Thyroid gland (tissue), 4 donors: ENCODE results near the gene SCARB1. TPM values are rescaled to one million over a fixed set of nuclear protein-coding genes. Genes with fewer than 3 reads are reported as not detected.

ENCODE experiments used
- DNase-seq, 2 donors: peaks; one replicate each; pipeline ENCODE4 v3.0.0-alpha.2; 2019
- H3K27ac ChIP-seq, 3 donors: fragments of 200-600 bp; sonication (generic); 1 replicate in 2 of 3; 2 replicates in 1 of 3; pipeline ENCODE4 v1.5.1; 2016 to 2019; ENCODE audit warnings: mild to moderate bottlenecking in 1 of 3, moderate library complexity in 1 of 3
- H3K27me3 ChIP-seq: fragments of 200-600 bp; sonication (generic); one replicate; pipeline ENCODE4 v1.5.1; 2019
- H3K36me3 ChIP-seq, 2 donors: fragments of 200-600 bp; sonication (generic); one replicate each; pipeline ENCODE4 v1.5.1; 2016 to 2019
- H3K4me1 ChIP-seq, 2 donors: fragments of 200-600 bp; sonication (generic); one replicate each; pipeline ENCODE4 v1.5.1; 2017 to 2019
- H3K4me3 ChIP-seq, 3 donors: fragments of 200-600 bp; sonication (generic); replicated peaks in 1 of 3; 1 replicate in 2 of 3; 2 replicates in 1 of 3; pipeline ENCODE4 v1.5.1; 2016; ENCODE audit warnings: mild to moderate bottlenecking in 1 of 3
- H3K9me3 ChIP-seq: fragments of 200-600 bp; sonication (generic); one replicate; pipeline ENCODE4 v1.5.1; 2017
- POLR2A ChIP-seq, 2 donors: fragments of 450-650 bp; IDR thresholded peaks; one replicate each; pipeline ENCODE4 v1.6.1; 2017; ENCODE audit warnings: antibody characterized with exemption in 2 of 2, mild to moderate bottlenecking in 2 of 2, moderate library complexity in 1 of 2
- WGBS, 2 donors: methylation state at CpG; one replicate each; pipeline ENCODE4 v1.1.5; 2017; 5-methylcytosine and 5-hydroxymethylcytosine counted together
- intact Hi-C: fragments of 100-400 bp; cut with DNase I; formaldehyde crosslinking; loops from one replicate; pipeline ENCODE4 v1.15.1; 2023
- total RNA-seq, 4 donors: library from RNA; depleted of rRNA; stranded (reverse); fragments of >200 nt; gene quantifications; one replicate each; pipeline ENCODE4 v1.2.3, GENCODE V29; 2016
- TF ChIP-seq, protein P1 (sequence below), 6 experiments: fragments of 200-600 bp in 3 of 6; fragments of 450-650 bp in 3 of 6; sonication (generic) in 3 of 6; IDR thresholded peaks; one replicate each; pipeline ENCODE4 v1.5.1; 2016 to 2019; ENCODE audit warnings: antibody characterized with exemption in 6 of 6, mild to moderate bottlenecking in 2 of 6, inconsistent platforms in 1 of 6, moderate library complexity in 1 of 6

SCARB1 gene
- total RNA-seq, 4 donors from 2014 or later: 10.9 to 16.0 (median 15.4) TPM

DNA sequence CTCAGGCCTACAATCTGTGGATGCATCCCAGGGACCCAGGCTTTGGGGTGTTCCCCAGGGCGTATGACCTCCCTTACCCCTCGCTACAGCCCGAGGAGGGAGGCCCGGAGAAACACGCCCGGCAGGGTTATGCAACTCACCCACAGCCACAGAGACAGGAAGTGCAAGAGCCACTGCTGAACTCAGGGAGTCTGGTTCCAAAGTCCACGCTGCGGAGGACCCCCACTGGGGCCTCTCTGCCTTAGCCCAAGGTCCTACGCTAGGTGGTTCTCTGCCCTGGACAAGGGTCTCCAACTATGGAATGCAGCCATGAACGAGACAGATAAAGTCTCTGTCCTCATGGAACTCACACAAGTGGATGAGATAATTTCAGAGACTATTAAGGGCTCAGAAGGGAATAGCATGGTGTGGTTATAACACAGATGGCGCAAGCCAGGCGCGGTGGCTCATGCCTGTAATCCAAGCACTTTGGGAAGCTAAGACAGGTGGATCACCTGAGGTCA is 11.3 kb downstream of the SCARB1 start:
- Histone ChIP-seq H3K4me1 (peaks cover 22 to 31% of the 10 kb centered on the region in 2 donors), H3K9me3 (no peaks in the 10 kb centered on the region), H3K4me3 (no peak overlapping the region), H3K36me3 (no peaks in the 10 kb centered on the region), H3K27ac (no peak overlapping the region), H3K27me3 (no peaks in the 10 kb centered on the region)
- TF ChIP-seq POLR2A (IDR thresholded peaks at IDR 0.05): no peak
- TF ChIP-seq, protein P1, sequence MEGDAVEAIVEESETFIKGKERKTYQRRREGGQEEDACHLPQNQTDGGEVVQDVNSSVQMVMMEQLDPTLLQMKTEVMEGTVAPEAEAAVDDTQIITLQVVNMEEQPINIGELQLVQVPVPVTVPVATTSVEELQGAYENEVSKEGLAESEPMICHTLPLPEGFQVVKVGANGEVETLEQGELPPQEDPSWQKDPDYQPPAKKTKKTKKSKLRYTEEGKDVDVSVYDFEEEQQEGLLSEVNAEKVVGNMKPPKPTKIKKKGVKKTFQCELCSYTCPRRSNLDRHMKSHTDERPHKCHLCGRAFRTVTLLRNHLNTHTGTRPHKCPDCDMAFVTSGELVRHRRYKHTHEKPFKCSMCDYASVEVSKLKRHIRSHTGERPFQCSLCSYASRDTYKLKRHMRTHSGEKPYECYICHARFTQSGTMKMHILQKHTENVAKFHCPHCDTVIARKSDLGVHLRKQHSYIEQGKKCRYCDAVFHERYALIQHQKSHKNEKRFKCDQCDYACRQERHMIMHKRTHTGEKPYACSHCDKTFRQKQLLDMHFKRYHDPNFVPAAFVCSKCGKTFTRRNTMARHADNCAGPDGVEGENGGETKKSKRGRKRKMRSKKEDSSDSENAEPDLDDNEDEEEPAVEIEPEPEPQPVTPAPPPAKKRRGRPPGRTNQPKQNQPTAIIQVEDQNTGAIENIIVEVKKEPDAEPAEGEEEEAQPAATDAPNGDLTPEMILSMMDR (IDR thresholded peaks at IDR 0.05): no peak
- 70 to 73% methylated on average over 12 of the region's 13 CpGs for WGBS, 2 donors
- DNase-seq: peak in 1 of 2 donors; percentile 21
- intact Hi-C loops: no loop called here

DNA sequence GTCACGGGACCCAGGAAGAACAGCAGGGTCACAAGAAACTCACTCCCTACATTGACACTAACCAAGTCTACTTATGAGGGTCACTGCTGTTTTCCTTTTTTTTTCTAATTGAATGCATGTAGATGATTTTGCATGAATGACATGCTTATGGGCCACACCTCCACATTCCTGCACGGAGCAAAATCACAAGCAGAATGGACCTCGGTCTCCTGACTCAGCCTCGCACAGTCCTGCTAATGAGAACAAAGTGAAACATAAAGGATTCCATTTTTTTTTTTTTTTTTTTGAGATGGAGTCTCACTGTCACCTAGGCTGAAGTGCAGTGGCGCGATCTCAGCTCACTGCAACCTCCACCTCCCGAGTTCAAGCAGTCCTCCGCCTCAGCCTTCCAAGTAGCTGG is 12.3 kb downstream of the SCARB1 start:
- no peak overlapping the region for H3K4me3 ChIP-seq
- TF ChIP-seq, protein P1 (IDR thresholded peaks at IDR 0.05): no peak
- TF ChIP-seq POLR2A (IDR thresholded peaks at IDR 0.05): no peak
- H3K36me3 ChIP-seq: no peaks in the 10 kb centered on the region
- H3K9me3 ChIP-seq: no peaks in the 10 kb centered on the region
- intact Hi-C loops: no loop called here
- no peak overlapping the region for H3K27ac ChIP-seq
- no peak for DNase-seq
- H3K27me3 ChIP-seq: no peaks in the 10 kb centered on the region
- H3K4me1 ChIP-seq: peaks cover 28 to 35% of the 10 kb centered on the region in 2 donors
- 91 to 94% methylated on average over 8 of the region's 8 CpGs for WGBS, 2 donors

DNA sequence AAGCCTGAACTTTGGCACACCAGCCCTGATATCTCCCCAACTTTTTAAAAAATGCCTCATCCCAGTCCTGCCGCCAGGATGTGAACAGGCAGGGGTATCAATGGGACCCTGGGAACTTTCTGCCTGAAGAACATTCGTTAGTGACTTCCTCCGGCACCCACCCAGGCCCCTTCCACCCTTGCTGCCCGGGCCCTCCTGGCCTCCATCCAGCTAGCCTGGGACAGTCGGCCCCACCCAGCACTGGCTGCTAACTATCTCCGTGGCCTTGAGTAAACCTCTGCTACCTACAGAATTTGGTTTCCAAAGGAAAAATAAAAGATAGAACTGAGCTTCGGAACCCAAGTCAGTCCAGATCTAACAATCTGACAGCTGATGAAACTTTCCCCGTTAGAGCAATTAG is 14.3 kb downstream of the SCARB1 start:
- H3K27ac ChIP-seq: no peak overlapping the region
- no peak overlapping the region for H3K4me3 ChIP-seq
- TF ChIP-seq, protein P1 (IDR thresholded peaks at IDR 0.05): no peak
- TF ChIP-seq POLR2A (IDR thresholded peaks at IDR 0.05): no peak
- no peak for DNase-seq
- no peaks in the 10 kb centered on the region for H3K9me3 ChIP-seq
- H3K27me3 ChIP-seq: no peaks in the 10 kb centered on the region
- H3K36me3 ChIP-seq: no peaks in the 10 kb centered on the region
- peaks cover 14 to 17% of the 10 kb centered on the region in 2 donors for H3K4me1 ChIP-seq
- intact Hi-C loops: no loop called here
- 67 to 71% methylated on average over 7 to 8 of the region's 8 CpGs for WGBS, 2 donors

DNA sequence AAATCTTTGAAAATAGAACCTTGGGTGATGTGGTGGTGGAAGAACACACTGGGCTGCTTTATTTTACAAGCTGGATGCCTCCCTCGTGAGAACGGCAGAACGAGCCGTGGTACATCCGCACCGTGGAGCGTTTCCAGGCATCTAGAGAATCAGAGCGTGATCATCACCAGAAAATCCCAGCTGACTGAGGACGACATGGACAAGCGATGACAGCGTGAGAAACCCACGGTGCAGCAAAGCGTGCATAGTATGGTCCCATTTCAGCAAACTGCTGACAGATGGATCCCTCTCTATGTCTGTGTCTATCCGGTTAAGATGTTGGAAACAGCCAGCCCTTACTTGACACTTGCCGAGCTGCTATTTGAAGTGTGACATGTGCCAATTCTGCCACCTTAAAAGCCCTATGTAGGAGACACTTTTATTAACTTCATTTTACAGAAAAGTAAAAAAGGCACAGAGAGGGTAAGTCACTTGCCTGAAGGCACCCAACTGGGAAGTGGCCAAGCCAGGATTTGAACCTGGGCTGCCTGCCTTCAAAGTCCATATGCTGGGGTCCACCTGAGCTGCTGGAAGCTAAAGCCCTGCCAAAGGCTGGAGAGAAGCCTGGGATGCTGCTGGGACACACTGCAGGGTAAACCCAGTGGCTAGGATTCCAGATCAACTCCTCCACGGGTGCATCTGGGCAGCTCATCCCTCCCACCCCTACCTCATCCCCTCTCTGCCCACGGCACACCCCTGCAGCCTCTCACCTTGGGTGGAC is 14.9 kb downstream of the SCARB1 start:
- TF ChIP-seq, protein P1 (IDR thresholded peaks at IDR 0.05): no peak
- 92 to 93% methylated on average over 15 to 17 of the region's 17 CpGs for WGBS, 2 donors
- no peaks in the 10 kb centered on the region for H3K36me3 ChIP-seq
- H3K27me3 ChIP-seq: no peaks in the 10 kb centered on the region
- peaks cover 14 to 17% of the 10 kb centered on the region in 2 donors for H3K4me1 ChIP-seq
- no peaks in the 10 kb centered on the region for H3K9me3 ChIP-seq
- DNase-seq: no peak
- H3K4me3 ChIP-seq: no peak overlapping the region
- intact Hi-C loops: no loop called here
- H3K27ac ChIP-seq: no peak overlapping the region
